EH (cell line): Measurements from ENCODE around the gene CNGB1.
"Not testable (repeated sequence)": the region's sequence is repeated elsewhere in the genome, so short reads cannot be mapped to it uniquely, and the experiment has no call there.

Experiments
- DNase-seq: peaks from one replicate; pipeline ENCODE4 v3.0.0-alpha.2; 2015; ENCODE audit warnings: low read depth

The CNGB1 gene

DNA sequence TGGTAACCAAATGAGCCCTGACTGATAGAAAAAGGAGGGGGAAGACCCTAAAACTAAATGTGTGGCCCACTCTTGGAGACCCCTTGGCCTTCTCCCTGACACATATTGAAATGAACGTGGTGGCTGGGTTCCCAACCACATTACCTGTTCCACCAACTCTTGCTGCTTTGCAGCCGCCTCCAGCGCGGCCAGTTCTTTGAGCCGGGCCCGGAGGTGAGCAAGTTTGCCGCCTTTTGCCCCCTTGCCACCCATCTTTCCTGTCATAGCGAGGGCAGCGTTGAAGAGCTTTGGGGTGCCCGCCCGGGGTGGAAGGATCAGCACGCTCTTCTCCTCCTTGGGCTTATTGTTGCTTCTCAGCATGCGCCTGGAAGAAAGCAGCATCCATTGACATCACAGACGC, 83.2 kb downstream of the CNGB1 start:
- DNase-seq, result no peak

- DNase-seq, result no peak
Observed at GRCh38 chr16:57886427-57886826, 84.5 kb downstream of the CNGB1 start.

DNA sequence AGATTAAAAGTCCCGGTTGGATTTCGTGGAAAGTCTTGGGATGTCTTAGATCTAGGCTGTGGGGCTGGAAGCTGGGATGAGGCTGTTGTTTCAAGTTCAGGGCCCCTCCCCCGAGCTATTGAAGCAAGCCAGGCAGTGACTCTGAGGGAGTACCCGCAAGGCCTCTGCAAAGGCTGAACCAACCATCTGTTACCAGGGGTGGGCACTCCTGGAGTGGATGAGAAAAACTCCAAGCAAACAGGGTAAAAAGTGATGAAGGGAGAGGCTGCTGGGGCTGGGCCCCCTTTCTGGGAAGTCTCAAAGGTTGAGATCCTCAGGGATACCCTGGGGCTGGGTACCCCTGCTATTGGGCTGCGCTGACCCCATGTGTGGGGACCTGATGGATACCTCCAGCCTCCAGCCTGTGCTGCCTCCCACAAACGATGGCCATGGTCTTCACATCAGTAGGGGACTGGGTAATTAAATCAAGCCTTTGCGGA, 86.2 kb downstream of the CNGB1 start:
- no peak for DNase-seq

DNA sequence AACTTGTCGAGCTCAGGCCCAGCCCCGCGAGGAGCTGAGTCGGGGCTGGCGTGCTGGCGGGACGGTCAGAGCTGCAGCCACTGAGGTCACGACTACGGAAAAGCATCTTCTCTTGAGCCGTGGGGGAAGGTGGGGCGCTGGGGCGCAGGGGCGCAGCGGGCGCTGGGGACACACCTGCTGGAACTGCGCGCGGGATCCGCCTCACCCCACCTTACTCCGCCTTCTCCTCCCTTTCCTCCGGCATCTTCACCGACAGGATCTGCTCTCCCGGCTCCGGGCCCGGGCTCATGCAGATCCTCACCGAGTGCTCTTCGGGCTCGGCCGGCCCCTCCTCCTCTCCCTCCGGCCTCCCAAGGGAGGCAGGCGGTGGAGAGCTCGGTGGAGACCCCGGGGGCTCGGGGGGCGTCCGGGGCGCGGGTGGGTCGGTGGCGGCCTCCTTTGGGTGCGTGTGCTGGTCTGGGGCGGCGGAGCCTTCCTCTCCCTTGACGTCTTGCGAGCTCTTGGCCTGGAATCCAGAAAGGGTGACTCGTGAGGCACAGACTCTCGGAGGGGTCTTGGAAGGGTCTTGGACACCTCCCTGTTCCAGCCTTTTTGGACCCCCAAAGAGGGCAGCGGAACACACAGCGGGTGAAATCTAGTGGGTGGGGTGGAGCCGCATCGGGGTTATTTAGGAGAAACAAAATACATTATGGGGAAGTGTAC, 86.8 kb downstream of the CNGB1 start:
- no peak for DNase-seq

GRCh38 chr16:57883480-57883879, 87.4 kb downstream of the CNGB1 start:
- DNase-seq, result no peak

- DNase-seq, result peak; percentile 65
Observed at GRCh38 chr16:57882792-57883191, 88.1 kb downstream of the CNGB1 start.

- DNase-seq, result no peak
Observed at GRCh38 chr16:57882206-57882605, 88.7 kb downstream of the CNGB1 start.

DNA sequence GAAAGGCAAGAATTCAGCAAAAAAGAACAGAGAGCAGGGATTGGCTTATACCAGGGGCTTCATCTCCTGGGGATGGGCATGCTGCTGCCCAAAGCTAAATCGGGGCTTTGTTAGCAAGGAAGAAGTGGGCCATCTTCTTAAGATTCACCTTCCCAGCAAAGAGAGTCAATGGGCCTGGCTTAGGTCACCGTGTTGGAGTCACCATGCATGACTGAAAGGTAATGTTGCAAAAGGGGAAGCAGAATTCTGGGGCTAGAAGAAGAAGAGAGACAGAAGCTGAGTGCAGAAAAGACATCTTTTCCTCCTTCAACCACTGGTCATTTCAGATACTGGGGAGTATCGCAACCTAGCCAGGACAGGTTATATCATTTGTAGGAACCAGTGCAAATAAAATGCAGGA, 92.3 kb downstream of the CNGB1 start:
- no peak for DNase-seq

DNA sequence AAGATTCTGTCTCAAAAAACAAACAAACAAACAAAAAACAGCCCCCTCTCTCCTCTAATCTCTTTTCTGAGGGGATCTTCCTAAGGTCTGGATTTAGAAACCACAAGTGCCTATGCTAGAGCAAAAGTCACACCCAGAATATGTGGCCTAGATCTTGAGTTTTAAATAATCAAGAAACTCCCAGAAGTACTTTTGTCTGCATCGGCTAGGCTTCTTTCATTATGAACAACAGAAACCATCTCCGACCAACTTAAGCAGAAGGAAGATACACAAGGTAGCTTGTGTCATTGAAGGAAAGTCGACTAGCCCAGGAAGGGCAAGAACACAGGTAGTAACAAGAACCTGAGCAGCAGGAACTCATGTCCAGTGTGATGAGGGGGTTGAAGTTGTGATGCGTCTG, 94.7 kb downstream of the CNGB1 start:
- no peak for DNase-seq

DNA sequence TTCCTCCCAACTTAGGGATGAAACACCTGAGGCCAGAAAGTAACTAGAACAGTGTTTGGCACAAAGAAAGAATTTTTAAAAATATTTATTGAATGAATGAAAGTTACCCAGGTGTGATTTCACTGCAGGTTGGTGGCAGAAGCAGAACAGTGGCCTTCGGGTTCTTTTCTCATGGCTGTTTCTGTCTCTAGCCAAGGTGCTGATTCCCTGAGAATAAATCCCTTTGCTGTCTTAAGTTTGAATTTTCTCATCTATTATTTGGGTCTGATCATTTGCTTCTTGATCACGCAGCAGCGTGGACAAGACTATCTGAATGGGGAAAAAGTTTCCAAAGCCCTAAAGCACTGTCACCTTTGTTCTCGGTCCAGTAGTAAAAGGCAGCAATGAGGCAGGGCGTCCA, 95.6 kb downstream of the CNGB1 start:
- DNase-seq, result no peak

GRCh38 chr16:57873218-57873617, 97.7 kb downstream of the CNGB1 start:
- DNase-seq, result no peak

DNA sequence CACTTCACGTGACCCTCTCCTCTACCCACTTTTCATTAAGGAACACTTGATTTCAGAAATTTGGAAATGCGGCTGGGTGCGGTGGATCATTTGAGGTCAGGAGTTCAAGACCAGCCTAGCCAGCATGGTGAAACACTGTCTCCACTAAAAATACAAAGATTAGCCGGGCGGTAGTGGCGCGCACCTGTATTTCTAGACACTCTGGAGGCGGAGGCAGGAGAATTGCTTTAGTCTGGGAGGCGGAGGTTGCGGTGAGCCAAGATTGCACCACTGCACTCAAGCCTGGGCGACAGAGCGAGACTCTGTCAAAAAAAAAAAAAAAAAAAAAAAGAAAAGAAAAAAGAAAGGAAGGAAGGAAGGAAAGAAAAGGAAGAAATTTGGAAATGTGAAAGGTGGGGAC, 98.2 kb downstream of the CNGB1 start:
- not testable (repeated sequence) for DNase-seq

DNA sequence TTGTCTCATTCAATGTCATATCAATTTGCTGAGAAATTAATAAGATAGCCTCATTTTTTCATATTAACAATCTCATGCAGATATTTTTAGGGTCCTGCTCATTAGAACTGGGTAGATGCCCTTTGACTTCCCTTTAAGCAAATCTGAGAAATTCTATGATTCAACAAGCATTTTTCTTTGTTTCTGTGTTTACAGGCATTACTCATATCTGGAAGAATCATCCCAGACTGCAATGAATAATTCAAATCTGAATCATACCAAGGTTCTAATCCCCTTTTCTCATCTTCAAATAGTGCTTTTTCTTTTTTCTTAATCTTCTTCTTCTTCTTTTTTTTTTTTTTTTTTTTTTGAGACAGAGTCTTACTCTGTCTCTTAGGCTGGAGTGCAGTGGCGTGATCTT, 99.5 kb downstream of the CNGB1 start:
- DNase-seq, result peak; percentile 87

DNA sequence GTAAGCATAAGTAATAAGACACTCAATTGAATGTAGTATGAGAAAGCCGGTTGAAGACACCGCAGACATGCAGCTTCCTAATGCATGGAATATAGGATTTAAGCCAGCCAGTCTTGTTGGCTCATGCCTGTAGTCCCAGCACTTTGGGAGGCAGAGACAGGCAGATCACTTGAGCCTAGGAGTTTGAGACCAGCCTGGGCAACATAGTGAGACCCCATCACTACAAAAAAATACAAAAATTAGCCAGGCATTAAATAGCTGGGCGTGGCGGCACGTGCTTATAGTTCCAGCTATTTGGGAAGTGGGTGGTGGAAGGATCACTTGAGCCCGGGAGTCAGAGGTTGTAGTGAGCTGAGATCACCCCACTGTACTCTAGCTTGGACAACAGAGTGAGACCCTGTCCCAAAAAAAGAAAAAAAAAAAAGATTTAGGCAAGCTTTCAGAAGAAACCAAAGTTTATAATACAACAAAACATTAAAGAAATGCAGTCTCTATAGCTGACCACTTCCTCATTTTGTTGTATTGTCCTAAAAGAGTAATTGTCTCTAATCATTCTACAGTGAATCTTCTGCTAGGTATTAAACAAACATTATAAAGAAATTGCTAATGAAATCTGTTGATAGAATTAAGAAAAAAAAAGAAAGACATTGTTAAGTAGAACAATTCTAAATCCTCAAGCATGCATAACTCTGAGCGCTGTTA, 100.0 kb downstream of the CNGB1 start:
- DNase-seq, result no peak

GRCh38 chr16:57868913-57869520, 101.9 kb downstream of the CNGB1 start:
- DNase-seq, result no peak

GRCh38 chr16:57867000-57867561, 103.8 kb downstream of the CNGB1 start:
- DNase-seq, result peak; percentile 34

GRCh38 chr16:57866529-57866918, 104.4 kb downstream of the CNGB1 start:
- DNase-seq, result no peak

DNA sequence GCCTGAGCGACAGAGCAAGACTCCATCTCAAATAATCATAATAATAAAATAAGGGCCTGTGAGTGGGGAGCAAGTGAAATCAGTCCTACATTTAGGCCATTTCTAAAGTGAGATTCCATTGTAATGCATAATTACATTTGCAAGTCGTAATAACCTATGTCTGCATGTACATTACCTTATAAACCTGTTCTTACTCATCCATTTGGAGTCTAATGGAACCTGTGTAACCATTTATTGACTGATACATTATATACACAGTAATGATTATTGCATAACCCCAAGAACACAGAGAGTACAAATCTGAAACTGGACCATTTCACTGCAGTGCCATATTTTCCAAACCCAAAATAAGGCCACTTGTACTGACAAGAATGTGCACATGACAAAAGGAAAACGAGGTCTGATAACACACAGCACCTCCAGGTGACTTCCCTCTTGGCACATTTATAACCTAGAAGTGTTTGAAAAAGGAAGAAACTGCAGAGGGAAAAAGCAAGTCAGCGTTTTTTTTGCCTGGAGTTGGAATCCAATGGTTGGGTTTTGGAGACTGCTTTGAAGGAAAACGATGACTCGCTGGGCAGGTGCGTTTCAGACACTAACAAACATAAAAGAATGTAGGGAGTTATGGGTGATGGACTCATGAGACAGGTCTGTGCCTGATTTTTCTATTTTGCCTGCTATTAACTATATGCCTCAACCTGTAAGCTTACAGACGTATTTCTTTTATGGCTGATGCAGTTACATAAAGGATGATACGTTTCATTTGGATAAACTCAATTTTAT, 105.0 kb downstream of the CNGB1 start:
- no peak for DNase-seq

DNA sequence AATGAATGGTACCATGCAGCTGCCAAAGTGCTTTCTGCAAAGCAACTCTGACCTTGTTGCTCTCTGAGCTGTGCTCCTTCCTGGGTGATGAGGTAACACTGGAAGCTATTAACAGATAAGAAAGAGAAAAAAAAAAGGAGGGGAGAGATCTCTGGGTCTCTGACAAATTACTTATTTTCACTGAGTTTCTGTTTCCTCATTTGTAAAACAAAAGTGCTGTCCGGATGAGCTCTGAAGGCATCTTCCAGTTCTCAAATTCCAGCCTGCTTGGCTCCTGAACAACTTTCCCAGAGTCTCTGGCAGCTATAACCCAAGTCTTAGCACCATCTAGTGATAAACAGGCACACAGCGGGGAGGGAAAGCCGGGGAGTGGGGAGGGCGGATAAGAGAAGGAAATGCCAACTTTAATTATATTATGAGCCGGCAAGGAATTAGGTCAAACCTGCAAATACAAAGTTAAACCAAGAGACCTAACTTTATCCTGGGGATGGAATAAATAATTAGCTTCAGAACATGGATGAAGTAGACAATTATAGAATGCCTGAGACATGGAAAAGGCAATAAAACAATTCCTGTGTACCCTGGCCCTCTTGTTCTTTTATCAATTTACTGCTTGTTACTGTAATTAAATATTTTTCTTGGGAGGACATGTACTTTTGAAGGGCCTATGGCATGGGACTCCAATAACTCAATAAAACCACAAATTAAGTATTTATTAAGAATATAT, 107.3 kb downstream of the CNGB1 start:
- DNase-seq, result peak; percentile 86

GRCh38 chr16:57862698-57863433, 108.1 kb downstream of the CNGB1 start:
- no peak for DNase-seq

GRCh38 chr16:57859331-57859730, 111.6 kb downstream of the CNGB1 start:
- peak; percentile 56 for DNase-seq
